Lung (tissue), 12 donors: Measurements from ENCODE around the gene NEURL4. TPM values are rescaled to one million over a fixed set of nuclear protein-coding genes. Genes with fewer than 3 reads are reported as not detected.

Source experiments
- ATAC-seq: fragments of 200-7000 bp; cut with Tn5 transposase; one replicate; pipeline ENCODE4 v1.9.1; 2020; ENCODE audit warnings: moderate number of reproducible peaks; ENCODE audit not compliant: insufficient read depth, low FRiP score
- DNase-seq, 3 donors: peaks; one replicate each; pipeline ENCODE4 v3.0.0-alpha.2; 2013 to 2017
- H3K27ac ChIP-seq, 2 donors: one replicate each; pipeline ENCODE4 v1.5.1; 2013; ENCODE audit warnings: mild to moderate bottlenecking in 2 of 2, moderate library complexity in 2 of 2, control low read depth in 1 of 2, inconsistent platforms in 1 of 2, low read depth in 1 of 2, low read length in 1 of 2
- H3K27me3 ChIP-seq, 3 donors: one replicate each; pipeline ENCODE4 v1.5.1; 2013; ENCODE audit warnings: low read length in 2 of 3; ENCODE audit not compliant: control insufficient read depth in 3 of 3, insufficient read depth in 3 of 3
- H3K36me3 ChIP-seq, 4 donors: one replicate each; pipeline ENCODE4 v1.5.1; 2013; ENCODE audit warnings: low read length in 4 of 4, mild to moderate bottlenecking in 1 of 4, moderate library complexity in 1 of 4; ENCODE audit not compliant: control insufficient read depth in 4 of 4, insufficient read depth in 4 of 4
- H3K4me1 ChIP-seq, 5 donors: one replicate each; pipeline ENCODE4 v1.5.1; 2013; ENCODE audit warnings: low read length in 5 of 5, mild to moderate bottlenecking in 2 of 5, moderate library complexity in 1 of 5; ENCODE audit not compliant: control insufficient read depth in 5 of 5, insufficient read depth in 5 of 5
- H3K4me3 ChIP-seq: one replicate; pipeline ENCODE4 v1.5.1; 2013; ENCODE audit warnings: mild to moderate bottlenecking, control low read depth, moderate library complexity
- H3K9ac ChIP-seq, 2 donors: one replicate each; pipeline ENCODE4 v1.5.1; 2013; ENCODE audit warnings: low read length in 2 of 2, control low read depth in 1 of 2; ENCODE audit not compliant: insufficient read depth in 1 of 2
- H3K9me3 ChIP-seq, 4 donors: one replicate each; pipeline ENCODE4 v1.5.1; 2013; ENCODE audit warnings: low read length in 3 of 4, mild to moderate bottlenecking in 1 of 4, moderate library complexity in 1 of 4; ENCODE audit not compliant: control insufficient read depth in 4 of 4, insufficient read depth in 3 of 4
- WGBS, 2 donors: extraction: QIAGEN DNeasy Blood & Tissue Kit; methylation state at CpG; one replicate each; pipeline ENCODE4 v1.1.7; 2013; 5-methylcytosine and 5-hydroxymethylcytosine counted together
- polyA plus RNA-seq, 2 donors: library from polyadenylated mRNA; stranded (reverse); fragments of 200-250 nt; gene quantifications; one replicate each; pipeline ENCODE4 v1.2.1, GENCODE V29; 2013
- total RNA-seq, 2 donors: library from RNA; depleted of rRNA in 1 of 2; stranded (reverse); fragments of >200 nt in 1 of 2; gene quantifications; one replicate each; pipeline ENCODE4 v1.2.1, GENCODE V29; 2014 to 2021
- TF ChIP-seq, protein P1 (sequence below): IDR thresholded peaks from 2 replicates; pipeline ENCODE4 v1.5.1; 2012; ENCODE audit warnings: mild to moderate bottlenecking; ENCODE audit errors: control extremely low read depth, extremely low read depth
- donor health status: control.
- donor health status: control.
- donor health status: Bipolar disorder and iron deficiency.
- donor health status: healthy.
- donor health status: DM: yes; HTN: yes; CAD: no.

NEURL4 gene
- total and polyA plus RNA-seq, 4 donors, result 17.3 to 33.9 (median 24.3) TPM

DNA sequence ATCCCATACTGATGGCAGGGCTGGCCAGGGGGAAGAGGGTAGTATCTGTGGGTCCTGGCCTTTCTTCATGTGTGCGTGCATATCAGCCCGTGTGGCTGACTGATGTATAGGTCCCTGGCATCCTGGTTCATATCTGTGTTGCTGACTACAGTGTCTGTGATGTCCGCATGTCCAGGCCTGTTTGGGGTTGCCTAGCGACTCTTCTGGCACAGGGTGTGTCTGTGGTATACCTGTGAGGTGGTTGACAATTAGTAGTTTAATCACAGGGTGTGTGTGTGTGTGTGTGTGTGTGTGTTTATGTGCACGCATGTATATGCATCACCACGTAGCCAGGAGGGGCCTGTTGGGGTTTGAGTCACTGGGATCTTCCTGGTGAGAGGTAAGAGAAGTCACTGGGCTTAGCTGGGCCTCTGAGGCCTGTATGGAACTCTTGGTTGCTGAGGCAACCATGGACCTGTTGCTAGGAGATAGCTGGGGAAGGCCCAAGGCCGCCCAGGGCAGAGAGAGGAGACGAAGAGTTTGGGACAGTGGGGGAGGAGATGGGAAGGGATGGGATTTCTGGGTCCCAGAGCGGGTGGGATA, 25.2 kb upstream of the NEURL4 start:
- Histone ChIP-seq H3K36me3 (no peaks in the 10 kb centered on the region), H3K4me3 (no peak overlapping the region), H3K27ac (no peak overlapping the region), H3K9ac (peak overlapping the region in 1 of 2 donors; percentile 15), H3K9me3 (no peaks in the 10 kb centered on the region), H3K27me3 (no peaks in the 10 kb centered on the region), H3K4me1 (peaks cover 0 to 37% (median 10%) of the 10 kb centered on the region in 5 donors)
- 84 to 91% methylated on average over 9 of the region's 9 CpGs for WGBS, 2 donors
- TF ChIP-seq, protein P1, sequence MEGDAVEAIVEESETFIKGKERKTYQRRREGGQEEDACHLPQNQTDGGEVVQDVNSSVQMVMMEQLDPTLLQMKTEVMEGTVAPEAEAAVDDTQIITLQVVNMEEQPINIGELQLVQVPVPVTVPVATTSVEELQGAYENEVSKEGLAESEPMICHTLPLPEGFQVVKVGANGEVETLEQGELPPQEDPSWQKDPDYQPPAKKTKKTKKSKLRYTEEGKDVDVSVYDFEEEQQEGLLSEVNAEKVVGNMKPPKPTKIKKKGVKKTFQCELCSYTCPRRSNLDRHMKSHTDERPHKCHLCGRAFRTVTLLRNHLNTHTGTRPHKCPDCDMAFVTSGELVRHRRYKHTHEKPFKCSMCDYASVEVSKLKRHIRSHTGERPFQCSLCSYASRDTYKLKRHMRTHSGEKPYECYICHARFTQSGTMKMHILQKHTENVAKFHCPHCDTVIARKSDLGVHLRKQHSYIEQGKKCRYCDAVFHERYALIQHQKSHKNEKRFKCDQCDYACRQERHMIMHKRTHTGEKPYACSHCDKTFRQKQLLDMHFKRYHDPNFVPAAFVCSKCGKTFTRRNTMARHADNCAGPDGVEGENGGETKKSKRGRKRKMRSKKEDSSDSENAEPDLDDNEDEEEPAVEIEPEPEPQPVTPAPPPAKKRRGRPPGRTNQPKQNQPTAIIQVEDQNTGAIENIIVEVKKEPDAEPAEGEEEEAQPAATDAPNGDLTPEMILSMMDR, result no peak
- ATAC-seq (no peak), DNase-seq (peak in 2 of 3 donors; percentile 38 to 46)

DNA sequence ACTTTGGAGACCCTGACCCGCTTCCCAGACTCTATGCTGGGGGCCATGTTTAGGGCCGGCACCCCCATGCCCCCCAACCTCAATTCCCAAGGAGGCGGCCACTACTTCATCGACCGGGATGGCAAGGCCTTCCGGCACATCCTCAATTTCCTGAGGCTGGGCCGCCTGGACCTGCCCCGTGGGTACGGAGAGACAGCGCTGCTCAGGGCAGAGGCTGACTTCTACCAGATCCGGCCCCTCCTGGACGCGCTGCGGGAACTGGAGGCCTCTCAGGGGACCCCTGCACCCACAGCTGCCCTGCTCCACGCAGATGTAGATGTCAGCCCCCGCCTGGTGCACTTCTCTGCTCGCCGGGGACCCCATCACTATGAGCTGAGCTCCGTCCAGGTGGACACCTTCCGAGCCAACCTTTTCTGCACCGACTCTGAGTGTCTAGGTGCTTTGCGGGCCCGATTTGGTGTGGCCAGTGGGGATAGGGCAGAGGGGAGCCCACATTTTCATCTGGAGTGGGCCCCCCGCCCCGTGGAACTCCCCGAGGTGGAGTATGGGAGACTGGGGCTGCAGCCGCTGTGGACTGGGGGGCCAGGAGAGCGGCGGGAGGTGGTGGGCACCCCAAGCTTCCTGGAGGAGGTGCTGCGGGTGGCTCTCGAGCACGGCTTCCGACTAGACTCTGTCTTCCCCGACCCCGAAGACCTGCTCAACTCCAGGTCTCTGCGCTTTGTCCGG, 23.9 kb upstream of the NEURL4 start:
- DNase-seq (no peak), ATAC-seq (no peak)
- TF ChIP-seq, protein P1, result no peak
- Histone ChIP-seq H3K36me3 (no peaks in the 10 kb centered on the region), H3K9ac (no peak overlapping the region), H3K27ac (no peak overlapping the region), H3K4me1 (peaks cover 0 to 44% (median 10%) of the 10 kb centered on the region in 5 donors), H3K9me3 (no peaks in the 10 kb centered on the region), H3K27me3 (no peaks in the 10 kb centered on the region), H3K4me3 (no peak overlapping the region)
- WGBS, 2 donors, result 90 to 95% methylated on average over 37 of the region's 37 CpGs

DNA sequence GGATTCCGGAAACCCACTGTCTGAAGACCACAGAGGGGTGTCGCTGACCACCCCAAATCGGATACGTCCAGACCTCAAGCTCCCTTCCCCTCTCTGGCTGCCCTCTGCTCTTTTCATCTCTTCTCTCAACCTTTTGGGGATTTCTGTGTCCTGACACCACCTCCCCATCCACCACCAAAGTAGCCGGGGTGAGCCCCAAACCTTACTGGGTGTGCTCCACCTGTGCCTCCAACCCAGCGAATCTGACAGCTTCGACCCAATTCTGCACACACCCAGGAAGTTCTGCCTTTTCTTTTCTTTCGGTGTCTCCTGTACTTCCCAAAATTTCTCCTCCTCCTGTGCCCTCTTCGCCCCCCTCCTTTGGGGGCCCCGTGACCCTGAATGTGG, 23.4 kb upstream of the NEURL4 start:
- peak overlapping the region; percentile 85 to 96 for H3K27ac ChIP-seq

More for the DNA sequence above, 23.4 kb upstream of the NEURL4 start:
- Histone ChIP-seq H3K9ac (peak overlapping the region; percentile 56 to 84), H3K36me3 (no peaks in the 10 kb centered on the region), H3K27me3 (no peaks in the 10 kb centered on the region), H3K4me3 (peak overlapping the region; percentile 66), H3K9me3 (no peaks in the 10 kb centered on the region), H3K4me1 (peaks cover 0 to 44% (median 10%) of the 10 kb centered on the region in 5 donors)
- ATAC-seq (no peak), DNase-seq (no peak)
- TF ChIP-seq, protein P1, result no peak
- WGBS, 2 donors, result 26 to 31% methylated on average over 9 to 10 of the region's 10 CpGs
